ENCODE results near the gene EPS8. TPM values are rescaled to one million over a fixed set of nuclear protein-coding genes. Genes with fewer than 3 reads are reported as not detected.
A peak's percentile ranks its signal among the peaks of the same experiment; 100 is the strongest.

The EPS8 gene
- 0.78 and 0.96 TPM in 2 replicates for total RNA-seq
- 3.0 TPM for total RNA-seq (2013)
- polyA plus RNA-seq: 0.30 and 0.76 TPM in 2 replicates
- 3.1 and 7.4 TPM in 2 replicates for polyA minus RNA-seq

DNA sequence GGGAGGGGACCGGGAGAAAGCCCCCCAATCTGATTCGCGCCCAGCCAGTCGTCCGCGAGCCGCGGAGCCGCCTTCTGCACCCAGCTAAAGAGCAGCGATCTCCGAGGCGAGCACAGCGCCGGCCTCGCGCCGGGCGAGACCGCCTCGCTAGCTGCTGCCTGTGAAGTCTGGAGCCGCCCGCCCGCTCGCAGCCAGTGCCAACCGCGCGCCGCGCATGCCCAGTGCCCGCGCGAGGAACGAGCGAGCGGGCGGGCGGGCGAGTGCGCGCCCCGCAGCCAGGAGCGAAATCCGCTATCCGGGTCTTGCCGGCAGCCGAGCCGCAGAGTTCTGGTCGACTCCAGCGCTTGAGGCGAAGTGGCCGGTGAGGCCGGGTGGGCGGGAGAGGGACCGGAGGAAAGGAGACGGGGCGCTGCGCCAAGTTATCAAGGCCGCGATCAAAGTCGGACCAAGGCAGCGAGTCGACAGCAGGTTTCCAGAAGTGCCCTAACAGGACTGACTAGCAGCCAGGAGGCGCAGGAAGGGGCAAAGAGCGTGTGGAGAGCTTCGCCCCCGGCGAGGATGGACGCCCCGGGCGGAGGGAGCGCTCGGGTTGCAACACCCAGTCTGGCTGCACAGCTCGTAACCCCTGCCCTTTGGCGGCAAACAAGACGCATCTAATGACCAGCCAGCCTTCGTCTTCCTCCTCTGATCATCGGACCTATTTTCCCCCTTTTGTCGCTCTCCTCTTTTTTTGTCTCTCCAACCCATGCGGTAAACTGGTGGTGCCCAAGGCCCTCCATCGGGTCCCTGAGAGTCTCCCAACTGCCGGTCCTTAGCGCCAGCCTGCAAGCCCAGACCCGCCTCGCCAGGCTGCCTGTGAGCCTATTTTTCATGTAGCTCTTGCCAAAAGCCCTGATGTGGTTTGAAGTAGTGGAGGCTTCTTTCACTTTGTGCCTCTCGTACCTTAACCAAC lies at the start of gene EPS8:
TSS of gene EPS8 (minus strand) at position 169 of the 952 bp plus-strand sequence. CDS start 106,437 bp downstream, outside the sequence.
- 1% methylated on average over 82 of the region's 85 CpGs for WGBS (ENCODE audit: insufficient coverage)
- Histone ChIP-seq H3K27me3 (replicated peaks in 1 of 4; ENCODE audit: control extremely low read depth in 1 of 4, control insufficient read depth in 3 of 4, insufficient read depth in 4 of 4, low read length in 3 of 4) (peaks cover 0 to 51% (median 37%) of the 10 kb centered on the region in 4 experiments), H3K4me2 (replicated peaks; ENCODE audit: low read depth, low read length, poor library complexity, severe bottlenecking) (peak within 1 kb of the TSS; percentile 98), H3K79me2 (ENCODE audit: control insufficient read depth, insufficient read depth, low read length) (no peaks in the 10 kb centered on the region), H2AFZ (ENCODE audit: insufficient read depth, low read depth, low read length, poor library complexity, severe bottlenecking) (peak within 1 kb of the TSS; percentile 86), H3K9me3 (ENCODE audit: control extremely low read depth in 1 of 3, control insufficient read depth in 2 of 3, insufficient read depth in 1 of 3, low read length in 2 of 3) (no peaks in the 10 kb centered on the region), H3K36me3 (replicated peaks in 1 of 2; ENCODE audit: control extremely low read depth in 1 of 2, control insufficient read depth in 1 of 2, extremely low read depth in 1 of 2, insufficient read depth in 2 of 2, low read length in 1 of 2) (no peaks in the 10 kb centered on the region), H3K9ac (ENCODE audit: low read length) (peak within 1 kb of the TSS; percentile 80), H3K4me3 (ENCODE audit: control extremely low read depth in 1 of 5, extremely low read depth in 1 of 5, insufficient read depth in 1 of 5, low read depth in 2 of 5, low read length in 4 of 5) (peak within 1 kb of the TSS; percentile 47 to 86 (median 72)), H3K4me1 (ENCODE audit: control insufficient read depth in 2 of 2, insufficient read depth in 2 of 2, low read length in 2 of 2) (peaks cover 15 to 16% of the 10 kb centered on the region in 2 donors), H3K27ac (ENCODE audit: low read length in 2 of 2) (peak within 1 kb of the TSS in 1 of 2 donors; percentile 13), H4K20me1 (ENCODE audit: control insufficient read depth, insufficient read depth, low read length, poor library complexity, severe bottlenecking) (no peaks in the 10 kb centered on the region)
- POLR2A ChIA-PET: no interaction called here
- H3K9me3 Mint-ChIP-seq (ENCODE audit: insufficient read depth): no peaks in the 10 kb centered on the region
- H3K4me3 Mint-ChIP-seq: peak within 1 kb of the TSS; percentile 87
- DNase-seq: peak; percentile 93
- peak within 1 kb of the TSS; percentile 64 for H3K27ac Mint-ChIP-seq
- TF ChIP-seq EZH2 (IDR thresholded peaks at IDR 0.05; ENCODE audit: borderline replicate concordance, insufficient read depth, low read depth, low read length, poor library complexity, severe bottlenecking): no peak
- TF ChIP-seq, protein P1, sequence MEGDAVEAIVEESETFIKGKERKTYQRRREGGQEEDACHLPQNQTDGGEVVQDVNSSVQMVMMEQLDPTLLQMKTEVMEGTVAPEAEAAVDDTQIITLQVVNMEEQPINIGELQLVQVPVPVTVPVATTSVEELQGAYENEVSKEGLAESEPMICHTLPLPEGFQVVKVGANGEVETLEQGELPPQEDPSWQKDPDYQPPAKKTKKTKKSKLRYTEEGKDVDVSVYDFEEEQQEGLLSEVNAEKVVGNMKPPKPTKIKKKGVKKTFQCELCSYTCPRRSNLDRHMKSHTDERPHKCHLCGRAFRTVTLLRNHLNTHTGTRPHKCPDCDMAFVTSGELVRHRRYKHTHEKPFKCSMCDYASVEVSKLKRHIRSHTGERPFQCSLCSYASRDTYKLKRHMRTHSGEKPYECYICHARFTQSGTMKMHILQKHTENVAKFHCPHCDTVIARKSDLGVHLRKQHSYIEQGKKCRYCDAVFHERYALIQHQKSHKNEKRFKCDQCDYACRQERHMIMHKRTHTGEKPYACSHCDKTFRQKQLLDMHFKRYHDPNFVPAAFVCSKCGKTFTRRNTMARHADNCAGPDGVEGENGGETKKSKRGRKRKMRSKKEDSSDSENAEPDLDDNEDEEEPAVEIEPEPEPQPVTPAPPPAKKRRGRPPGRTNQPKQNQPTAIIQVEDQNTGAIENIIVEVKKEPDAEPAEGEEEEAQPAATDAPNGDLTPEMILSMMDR (IDR thresholded peaks at IDR 0.05): no peak
- H3K4me1 Mint-ChIP-seq: peaks cover 15% of the 10 kb centered on the region
- H3K27me3 Mint-ChIP-seq: peaks cover 53% of the 10 kb centered on the region
- ATAC-seq (ENCODE audit: low read depth): peak; percentile 95
- CTCF ChIA-PET: interaction anchor here (1.2 to 2.6 kb wide), 3 partner anchors 13 to 257 kb away, joined by 4 to 11 read pairs (median 7); no protein-coding TSS in a partner anchor
- intact Hi-C loops (cut with micrococcal nuclease): loop anchor here (1.0 to 10.0 kb wide), 6 partner anchors 93 to 1397 kb away; partner anchors contain the start of gene STRAP
